DMS79 (cell line): Measurements from ENCODE around the gene ADCY2.
"Not testable (repeated sequence)": the region's sequence is repeated elsewhere in the genome, so short reads cannot be mapped to it uniquely, and the experiment has no call there.

Experiments used
- DNase-seq: peaks from one replicate; lab custom pipeline; 2025; lab: John Stamatoyannopoulos, UW

The ADCY2 gene

DNA sequence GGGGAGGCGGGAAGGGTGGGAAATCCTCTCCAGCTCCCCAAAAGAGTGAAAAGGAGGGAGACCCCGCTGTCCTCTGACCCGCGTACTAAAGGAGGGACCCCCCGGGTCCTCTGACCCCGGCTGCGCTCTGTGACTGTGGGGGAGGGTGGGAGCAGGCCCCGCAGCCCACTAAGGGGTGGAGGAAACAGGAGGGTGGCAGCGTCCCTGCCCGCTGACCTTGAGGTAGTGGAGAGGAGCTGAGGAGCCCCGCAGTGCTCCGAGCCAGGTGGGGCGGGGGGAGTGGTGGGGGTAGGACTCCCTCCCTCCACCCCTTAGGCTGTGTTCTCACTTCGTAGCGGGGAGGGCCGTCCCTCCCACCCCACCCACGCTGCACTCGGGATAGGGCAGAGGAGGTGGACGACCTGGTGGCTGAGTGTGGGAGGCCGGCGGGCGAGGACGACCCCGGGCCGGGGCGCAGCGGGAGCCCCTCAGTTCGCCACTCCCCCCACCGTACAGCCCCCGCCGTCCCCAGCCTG, 449 bp upstream of the ADCY2 start:
- DNase-seq: no peak

DNA sequence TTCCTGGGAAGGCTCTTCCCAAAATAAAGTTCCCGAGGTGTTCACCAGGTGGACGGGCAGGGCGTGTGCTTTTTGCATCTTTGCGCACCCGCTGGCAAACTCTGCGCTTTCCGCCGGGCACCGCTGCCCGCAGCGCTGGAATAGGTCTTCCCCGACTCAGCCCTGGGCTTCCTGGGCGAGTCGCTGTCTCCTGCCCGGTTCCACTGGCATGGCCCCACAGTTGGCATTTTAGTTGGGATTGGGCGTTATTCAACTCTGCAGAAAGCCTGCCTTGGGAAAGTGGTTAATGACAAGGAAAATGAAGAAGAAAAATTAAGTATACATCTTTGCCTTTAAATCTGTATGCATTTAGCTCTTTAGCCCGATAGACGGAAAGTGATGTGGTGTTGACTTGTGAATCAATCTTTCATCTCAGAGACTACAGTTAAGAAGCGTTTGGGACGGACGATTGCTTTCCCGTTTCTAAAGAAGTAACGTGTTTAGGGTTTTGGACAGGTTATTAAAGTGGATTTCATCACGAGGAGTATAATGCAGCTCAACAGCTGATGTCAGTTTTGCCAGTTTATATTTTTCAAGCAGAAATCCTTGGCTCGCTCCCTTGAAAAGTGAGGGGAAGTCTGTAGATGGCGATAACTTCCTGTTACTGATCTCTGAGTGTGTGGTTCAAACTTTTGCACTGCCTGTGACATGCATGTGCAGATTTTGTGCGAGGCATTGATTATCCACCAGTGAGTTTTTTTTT, 946 bp downstream of the ADCY2 start:
- DNase-seq: peak; percentile 40

DNA sequence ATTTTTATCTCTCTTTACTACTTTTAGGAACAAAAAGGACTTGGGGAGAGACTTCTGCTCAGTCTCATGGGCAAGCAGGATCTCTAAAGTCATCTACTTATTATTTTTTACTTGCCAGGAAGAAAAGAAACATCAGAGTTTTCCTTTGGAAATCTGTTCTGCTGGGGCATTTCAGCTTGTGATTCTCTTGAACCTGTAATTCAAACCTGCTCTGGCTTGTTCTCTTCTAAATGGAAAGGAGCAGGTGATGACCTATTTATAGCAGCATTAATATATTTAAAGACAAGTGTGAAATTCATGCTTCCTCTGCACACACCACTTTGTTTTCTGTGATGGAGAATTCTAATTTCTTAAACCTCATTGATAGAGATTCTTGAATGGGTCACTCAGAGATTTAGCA, 2.0 kb downstream of the ADCY2 start:
- DNase-seq: no peak

DNA sequence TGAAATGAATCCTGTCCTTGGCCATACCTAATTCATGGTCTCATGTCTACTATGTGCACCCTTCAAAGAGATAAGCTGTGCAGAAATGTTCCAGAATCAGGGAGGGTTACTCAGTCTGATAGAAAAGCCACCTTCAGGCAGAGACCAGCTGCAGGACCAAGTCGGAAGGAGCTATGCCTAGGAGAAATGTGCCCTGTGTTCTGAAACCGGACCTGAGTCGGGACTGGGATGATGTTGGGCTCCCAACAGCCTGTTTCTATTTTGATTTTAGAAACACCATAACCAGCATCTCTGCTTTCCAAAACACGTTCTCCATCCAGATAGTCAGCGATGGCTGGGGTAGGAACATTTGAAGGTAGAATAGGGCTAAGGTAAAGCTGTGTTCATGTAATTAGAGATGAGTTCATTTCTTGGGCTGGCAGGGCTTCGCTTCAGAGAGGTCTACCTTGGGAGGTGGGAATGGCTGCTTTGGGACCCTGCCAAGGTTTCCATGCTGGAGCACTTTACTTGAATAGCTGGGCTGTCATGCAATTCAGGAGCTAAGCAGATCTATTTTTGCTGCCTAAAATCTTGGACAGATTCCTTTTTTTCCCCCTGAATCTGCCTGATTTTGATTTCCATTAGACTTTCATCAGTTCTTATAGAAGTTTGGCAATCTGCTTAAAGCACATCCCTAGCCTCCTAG, 2.8 kb downstream of the ADCY2 start:
- DNase-seq: peak; percentile 9

DNA sequence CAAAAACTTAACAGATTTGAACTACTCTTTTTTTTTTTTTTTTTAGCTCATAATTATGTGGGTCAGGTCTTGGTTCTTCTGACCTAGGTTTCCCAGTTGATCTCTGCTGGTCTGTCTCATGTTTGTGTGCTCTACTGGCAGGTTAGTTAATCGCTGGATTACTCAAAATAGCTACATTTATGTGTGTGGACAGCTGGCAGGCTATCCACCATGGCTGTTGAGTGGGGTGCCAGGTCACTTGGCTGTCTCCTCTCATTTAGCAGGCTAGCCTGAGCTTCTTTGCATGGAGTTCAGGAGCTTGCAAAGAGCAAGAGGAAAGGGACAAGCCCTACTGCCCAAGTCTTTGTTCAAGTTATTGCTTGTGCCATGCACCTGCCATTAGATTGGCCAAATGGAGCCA, 9.3 kb downstream of the ADCY2 start:
- no peak for DNase-seq

DNA sequence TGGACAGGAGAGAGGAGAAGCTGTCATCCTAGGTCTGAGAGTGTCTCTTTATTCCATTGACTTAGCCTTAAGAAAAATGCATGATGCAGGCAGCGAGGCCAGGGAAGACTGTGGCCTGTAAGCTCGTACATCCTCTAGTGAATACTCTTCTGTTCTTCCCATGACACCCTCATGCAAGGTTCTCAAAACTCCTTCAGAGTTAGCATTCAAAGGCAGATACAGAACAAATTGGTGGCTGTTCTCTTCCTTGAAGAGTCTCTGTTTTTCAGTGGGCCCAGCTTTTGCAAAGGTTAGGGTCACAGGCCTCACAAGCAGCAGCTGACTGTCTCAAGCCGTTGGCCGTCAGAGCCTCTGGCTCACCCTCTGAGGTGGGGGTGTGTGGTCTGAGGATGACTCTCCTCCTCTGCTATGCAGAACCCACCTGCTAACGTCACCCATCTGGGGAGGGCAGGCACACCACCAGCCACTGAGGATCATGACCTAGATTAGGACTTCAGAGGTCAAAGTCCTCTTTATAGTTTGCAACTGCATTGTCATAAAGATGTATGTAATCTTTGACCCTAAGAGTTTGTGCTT, 15.1 kb downstream of the ADCY2 start:
- DNase-seq: no peak

DNA sequence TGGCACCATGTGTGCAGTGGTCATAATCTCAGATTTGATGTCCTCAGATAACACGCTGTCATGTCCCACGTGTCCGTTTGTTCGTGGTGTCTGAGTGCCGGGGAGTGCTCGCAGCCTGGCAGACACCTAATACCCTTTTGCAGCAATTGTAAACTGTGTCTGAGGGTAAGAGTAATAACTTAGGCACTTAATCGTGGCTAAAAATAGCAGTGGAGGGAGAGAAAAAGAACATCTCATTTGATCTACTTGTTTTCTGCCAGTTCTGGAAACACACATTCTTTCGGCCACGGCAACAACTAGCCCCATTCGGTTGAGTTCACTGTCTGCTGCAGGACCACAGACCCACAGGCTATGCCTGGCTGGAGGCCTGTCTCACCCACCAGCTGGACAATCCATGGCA, 16.5 kb downstream of the ADCY2 start:
- DNase-seq: no peak

DNA sequence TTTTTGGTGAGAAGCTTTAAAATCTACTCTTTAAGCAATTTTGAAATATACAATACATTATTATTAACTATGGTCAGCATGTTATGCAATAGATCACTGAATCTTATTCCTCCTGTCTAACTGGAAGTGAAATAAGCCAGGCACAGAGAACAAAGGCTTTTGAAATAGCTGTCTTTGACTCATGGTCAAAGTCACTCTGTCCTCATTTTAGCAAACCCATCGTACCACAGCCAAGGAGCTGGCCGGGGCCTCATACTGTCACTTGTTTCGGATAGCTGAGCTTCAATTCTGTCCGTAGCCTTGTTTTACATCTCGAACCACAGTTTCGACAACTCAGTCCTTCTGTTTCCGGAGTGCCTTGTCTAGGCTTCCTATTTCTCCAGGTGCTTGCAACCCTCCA, 19.2 kb downstream of the ADCY2 start:
- DNase-seq: no peak

DNA sequence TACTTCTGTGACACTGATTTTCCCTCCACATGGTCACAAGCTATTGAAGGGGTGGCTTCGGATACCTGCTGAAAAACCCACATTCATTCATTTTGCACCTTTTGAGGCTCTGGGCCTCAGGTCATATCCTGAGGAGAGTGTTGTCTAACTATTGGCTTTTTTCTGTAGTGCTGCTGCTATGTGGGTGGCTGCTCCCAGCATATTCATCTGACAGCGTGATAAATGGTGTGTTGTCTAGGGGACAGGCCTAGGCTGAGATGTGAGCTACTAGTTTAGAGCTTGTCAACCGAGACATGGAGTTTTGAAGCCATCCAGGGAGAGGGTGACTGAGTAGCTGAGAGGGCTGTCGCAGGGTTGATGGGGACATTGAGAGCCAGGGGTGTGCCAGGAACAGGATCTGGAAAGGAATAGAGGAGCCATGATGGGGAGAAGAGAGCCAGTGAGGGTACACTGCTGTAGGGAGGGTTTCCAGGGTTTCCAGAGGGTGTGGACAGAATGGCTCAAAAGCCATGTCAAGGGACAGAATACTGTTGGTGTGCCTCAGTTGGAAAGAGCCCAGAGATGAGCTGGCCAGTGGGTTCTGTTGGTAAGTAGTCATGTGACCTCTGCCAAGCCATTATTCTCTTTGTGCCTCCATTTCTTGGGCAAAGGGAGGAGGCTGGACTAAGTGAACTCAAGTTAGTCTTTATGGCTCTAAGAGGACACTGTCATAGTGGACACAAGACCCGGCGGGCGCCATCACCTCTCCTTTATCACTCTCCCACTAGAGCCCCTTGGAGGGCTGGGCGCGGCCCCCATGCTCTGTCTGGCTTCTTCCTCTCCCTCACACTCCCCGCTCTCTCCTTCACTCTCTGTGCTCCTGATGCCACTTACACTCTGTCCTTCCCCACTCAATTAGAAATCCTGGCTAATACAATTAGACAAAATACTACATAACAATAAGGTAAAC, 19.9 kb downstream of the ADCY2 start:
- no peak for DNase-seq

DNA sequence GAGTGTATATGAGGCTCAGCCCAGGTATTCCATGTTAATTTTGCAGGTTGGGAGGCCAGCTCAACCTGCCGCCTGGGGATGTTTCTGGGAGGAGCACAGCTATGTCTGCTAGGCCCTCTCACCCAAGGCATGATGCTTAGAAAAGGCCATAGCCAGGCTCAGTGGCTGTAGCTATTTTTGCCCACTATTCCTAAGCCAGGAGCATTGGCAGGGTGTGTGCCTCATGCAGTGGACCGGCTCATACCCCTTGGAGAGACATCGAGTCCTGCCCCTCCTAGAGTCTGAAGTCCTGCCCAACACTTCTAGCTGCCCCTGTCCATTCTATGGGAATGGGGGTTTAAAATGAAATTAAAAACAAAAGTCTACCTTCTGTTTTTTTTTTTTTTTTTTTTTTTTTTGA, 22.3 kb downstream of the ADCY2 start:
- no peak for DNase-seq

DNA sequence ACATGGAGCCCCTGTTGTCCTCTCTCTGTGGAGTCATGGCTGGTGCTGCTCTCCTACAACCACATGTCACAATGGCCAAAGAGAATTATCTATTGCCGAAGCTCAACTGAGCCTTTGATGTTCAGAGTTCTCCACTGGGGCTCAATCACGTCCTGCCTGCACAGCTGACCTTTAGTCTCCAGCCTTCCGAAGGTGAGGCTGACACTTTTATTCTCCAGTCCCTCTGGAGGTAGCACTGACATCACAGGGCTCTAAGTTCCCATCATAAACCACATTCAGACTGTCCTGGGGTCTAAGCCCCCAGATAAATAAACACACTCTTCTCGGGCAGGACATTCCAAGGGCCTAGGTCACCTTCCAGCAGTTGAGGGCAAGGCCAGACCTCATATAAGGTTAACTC, 23.4 kb downstream of the ADCY2 start:
- no peak for DNase-seq

DNA sequence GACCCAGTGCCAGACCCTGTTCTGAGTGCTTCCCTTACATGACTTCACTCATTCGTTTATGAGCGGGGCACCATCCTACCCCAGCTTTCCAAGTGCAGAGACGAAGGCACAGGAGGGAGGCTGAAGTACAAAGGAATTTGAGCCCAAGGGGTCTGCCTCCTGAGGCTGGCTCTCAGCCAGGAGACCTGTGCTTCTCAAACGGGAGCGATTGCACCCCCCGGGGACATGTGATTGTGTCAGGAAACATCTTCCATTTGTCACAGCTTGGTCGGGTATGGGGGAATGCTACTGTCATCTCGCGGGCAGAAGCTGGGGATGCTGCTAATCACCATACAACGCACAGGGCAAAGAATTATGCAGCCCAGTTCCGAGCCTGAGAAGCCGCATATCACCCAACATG, 23.9 kb downstream of the ADCY2 start:
- DNase-seq: no peak

DNA sequence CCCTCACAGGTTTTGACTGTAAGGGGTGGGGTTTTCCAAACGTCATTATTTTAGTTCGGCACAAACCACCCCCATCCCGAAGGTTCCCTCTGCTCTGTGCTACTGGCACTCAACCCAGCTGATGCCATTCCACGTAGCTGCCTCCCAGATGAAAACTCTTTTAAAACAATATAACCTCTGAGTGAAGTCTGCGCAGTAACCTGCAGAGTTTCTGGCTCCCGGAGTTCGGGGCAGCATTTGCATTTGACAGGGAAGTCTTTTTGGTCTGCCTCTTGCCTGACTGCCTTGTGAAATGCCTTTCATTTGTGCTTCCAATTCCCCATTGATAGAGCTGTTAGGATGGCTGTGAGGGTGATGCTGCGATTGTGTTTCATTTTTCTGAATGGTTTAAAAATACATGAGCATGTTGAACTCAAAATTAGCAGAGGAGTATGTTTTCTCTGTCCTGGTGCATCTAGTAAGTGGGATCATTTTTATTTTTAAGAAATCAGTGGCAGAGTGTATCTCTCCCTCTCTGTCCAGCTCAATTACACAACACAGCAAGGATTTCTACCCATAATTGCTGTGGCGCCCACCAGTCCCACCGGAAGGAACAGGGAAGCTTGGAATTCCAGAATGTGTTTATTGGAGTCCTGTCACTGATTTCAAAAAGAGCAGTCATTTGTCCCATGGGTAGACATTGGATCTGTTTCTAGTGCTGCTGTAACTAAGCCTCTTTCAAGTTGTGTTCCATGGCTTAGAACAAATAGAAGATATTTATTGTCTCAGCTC, 24.8 kb downstream of the ADCY2 start:
- no peak for DNase-seq

DNA sequence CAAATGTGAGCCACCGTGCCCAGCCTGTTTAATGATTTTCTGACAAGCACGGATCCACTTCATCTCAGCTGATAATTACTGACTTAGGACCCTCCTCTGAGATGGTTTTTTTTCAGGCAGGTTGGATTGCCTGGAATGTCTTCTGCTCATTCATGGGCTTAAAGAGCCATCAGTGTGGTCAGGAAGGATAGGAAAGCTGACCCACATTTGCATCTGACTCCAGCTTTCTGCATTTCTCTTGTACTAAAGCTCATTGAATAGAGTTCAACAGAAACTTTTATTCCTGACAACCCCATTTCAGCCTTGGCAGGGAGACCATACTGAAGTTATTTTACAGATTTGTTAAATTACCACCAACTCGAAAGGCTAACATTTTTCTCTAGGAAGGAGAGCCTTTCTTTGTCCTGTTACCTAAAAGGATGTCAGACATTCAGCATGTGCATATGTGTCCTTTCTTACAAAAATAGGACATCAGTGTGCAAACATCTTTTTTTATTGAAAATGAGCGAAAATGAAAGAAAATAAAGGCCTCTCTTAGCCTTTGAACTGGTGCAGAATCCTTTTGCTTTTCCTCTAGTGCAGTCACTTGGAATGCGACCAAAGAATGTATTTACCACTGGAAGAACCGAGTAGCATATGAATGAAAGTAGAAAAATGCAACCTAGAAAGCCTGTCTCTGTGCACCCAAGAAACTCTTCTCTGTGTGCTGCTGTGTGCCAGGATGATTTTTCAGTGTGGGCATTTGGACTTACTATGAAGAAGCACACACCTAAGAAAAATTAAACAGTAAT, 26.6 kb downstream of the ADCY2 start:
- DNase-seq: no peak

DNA sequence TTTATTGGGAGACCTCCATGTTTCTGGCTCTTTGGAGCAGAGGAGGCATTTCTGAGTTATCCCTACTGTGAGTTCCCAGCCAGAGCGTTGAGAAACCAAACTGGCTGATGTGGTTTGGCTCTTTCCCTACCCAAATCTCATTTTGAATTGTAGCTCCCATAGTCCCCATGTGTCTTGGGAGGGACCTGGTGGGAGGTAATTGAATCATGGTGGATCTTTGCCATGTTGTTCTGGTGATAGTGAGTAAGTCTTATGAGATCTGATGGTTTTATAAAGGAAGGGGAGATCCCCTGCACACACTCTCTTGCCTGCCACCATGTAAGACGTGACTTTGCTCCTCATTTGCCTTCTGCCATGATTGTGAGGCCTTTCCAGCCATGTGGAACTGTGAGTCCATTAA, 27.3 kb downstream of the ADCY2 start:
- DNase-seq: not testable (repeated sequence)

DNA sequence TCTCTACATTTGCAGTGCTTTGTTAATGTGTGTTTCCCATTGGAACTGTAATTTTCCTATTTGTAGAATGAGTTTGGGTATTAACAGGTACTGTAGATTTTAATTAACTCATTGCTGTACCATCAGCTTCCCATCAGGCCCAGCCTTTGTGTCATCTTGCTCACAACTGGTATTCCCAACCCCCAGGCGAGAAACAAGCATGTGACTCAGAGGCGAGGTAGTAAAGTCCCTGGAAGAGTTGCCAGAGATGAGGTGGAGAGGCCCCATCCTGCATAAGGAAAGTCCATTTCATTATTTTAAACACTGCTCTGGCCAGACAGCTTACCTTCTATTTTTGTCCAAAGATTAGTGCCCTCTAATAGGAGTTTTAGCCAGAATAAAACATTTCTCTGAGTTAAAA, 29.9 kb downstream of the ADCY2 start:
- DNase-seq: no peak

DNA sequence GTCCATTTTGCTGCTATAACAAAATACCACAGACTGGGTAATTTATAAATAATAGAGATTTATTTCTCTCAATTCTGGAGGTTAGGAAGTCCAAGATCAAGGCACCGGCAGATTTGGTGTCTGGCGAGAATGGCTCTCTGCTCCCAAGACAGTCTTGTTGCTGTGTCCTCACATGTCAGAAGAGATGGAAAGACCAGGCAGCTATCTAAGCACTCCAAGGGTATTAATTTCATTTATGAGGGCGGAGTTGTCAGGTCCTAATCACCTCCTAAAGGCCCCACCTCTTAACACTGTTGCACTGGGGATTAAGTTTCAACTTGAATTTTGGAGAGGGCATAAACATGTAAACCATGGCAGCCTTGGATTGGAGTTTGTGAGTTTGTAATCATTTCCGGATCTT, 30.3 kb downstream of the ADCY2 start:
- DNase-seq: no peak

DNA sequence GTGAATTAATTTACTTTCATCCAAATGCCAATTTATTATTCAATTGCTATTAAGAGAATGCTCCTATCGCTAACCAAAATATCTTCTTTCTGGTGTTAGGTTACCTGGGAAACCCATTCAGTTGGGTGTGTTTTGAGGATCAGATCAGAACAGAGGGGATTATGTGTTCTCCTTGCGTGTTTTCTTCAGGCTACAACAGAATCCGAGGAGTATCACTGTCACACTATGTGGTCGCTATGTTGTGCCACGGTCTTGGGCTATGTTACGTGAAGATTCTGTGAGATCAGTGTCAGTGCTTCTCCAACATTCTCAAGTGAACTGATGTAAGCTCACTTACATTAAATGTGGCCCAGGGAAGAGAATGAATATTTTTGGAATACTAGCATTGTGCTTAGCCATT, 39.0 kb downstream of the ADCY2 start:
- DNase-seq: no peak

DNA sequence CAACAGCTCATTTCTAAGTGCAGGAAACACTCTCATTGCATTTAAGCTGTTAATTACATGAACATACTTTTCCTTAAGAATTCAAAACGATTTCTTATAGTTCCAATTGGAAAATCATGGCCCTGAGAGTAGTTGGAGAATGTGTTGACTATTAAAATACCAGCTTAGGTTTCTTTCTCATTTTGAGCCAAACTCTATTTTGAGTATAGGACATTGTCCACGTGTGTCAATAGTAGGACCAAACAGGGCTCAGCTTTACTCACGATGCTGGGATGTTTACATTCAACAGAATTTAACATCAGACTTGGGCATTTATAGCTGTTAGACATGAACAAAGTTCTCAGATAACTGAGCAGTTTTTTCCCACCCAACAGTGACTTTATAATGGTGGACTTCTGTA, 39.6 kb downstream of the ADCY2 start:
- DNase-seq: no peak

DNA sequence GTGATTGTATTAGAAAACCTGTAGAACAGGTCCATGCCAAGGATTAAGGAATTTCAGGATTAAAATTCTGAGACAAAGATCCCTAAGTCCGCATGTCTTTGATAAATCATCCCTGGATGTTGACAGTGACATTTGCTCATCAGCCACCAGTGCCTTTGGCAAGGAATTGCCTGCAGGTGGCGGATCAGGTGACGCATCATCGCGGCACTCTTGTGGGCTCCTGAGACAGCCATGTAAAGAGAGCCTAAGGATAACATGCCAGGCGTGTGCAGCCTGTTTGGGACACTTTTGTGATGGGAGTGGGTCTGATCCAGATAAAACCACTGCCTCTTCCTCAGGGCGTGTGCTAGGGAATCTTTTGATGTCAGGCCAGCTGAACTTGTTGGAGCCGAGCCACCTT, 40.6 kb downstream of the ADCY2 start:
- no peak for DNase-seq

DNA sequence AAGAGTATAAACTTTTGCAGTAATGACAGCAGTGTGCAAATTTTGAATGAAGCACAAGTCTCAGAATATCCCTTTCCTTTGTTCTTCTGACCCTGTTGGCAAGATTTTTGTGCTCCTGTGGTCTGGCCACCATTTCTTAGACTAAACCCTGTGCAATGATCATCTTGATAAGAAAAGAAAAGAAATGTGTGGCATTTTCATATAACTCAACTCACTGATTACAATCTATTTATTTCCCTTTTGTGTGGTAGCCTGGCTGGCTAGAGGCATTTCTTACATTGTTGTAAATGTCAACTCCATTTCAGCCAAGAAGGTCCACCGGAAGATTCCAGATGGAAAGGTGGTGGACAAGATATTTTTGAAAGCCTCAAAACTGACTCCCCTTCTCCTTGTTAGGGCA, 41.9 kb downstream of the ADCY2 start:
- no peak for DNase-seq
